K562 (cell line): ENCODE measurements around the gene PLCB1. TPM values are rescaled to one million over a fixed set of nuclear protein-coding genes. Genes with fewer than 3 reads are reported as not detected.

Experiments used
- ATAC-seq: fragments of 200-7000 bp; cut with Tn5 transposase; 3 replicates; pipeline ENCODE4 v1.9.1; 2020; ENCODE audit warnings: moderate library complexity
- BruUV-seq: library from RNA; stranded (reverse); fragments of 400-500 nt; replicated peaks from 2 replicates; lab custom pipeline; 2021; lab: Mats Ljungman, UMichigan
- CTCF ChIA-PET: fragments of 300-600 bp; formaldehyde crosslinking; extraction: SDS; loops from one replicate; lab custom pipeline; 2021; ENCODE audit warnings: low intra/inter-chr PET ratio; lab: Yijun Ruan, JAX
- POLR2A ChIA-PET: fragments of 300-600, 350-650 bp; sonication (Branson Sonifier 250); formaldehyde crosslinking; extraction: SDS; loops from one replicate; lab custom pipeline; 2021; ENCODE audit warnings: antibody characterized with exemption, inconsistent platforms; lab: Yijun Ruan, JAX
- DNase-seq, 4 experiments: peaks; one replicate each; pipeline versions ENCODE4 v3.0.0 to v3.0.0-alpha.2; 2011 to 2018; ENCODE audit warnings: low spot score in 3 of 4, mixed read lengths in 3 of 4; ENCODE audit errors: extremely low read depth in 1 of 4
- FAIRE-seq: peaks from 2 replicates; lab custom pipeline; 2011; peaks lifted over from hg19 to GRCh38; lab: Jason Lieb, UNC
- H2AFZ ChIP-seq: 2 replicates; pipeline ENCODE4 v1.6.0; 2011; ENCODE audit warnings: low read depth, low read length, control low read depth, inconsistent platforms
- H3K27ac ChIP-seq: fragments of 200-600 bp; 3 replicates; pipeline ENCODE4 v1.8.0; 2011; ENCODE audit warnings: low read depth, mild to moderate bottlenecking, control low read depth, inconsistent platforms, low read length, moderate library complexity, mixed read lengths; ENCODE audit errors: extremely low read depth
- H3K27me3 ChIP-seq, 2 experiments: fragments of 300-600 bp in 1 of 2; 2 replicates in 1 of 2; 3 replicates in 1 of 2; pipeline versions ENCODE4 v1.6.0 to v1.8.0; 2011; ENCODE audit warnings: inconsistent platforms in 2 of 2, low read length in 2 of 2, mild to moderate bottlenecking in 1 of 2, mixed read lengths in 1 of 2, moderate library complexity in 1 of 2; ENCODE audit not compliant: control insufficient read depth in 2 of 2, insufficient read depth in 2 of 2
- H3K36me3 ChIP-seq: fragments of 300-600 bp; 3 replicates; pipeline ENCODE4 v1.8.0; 2011; ENCODE audit warnings: mild to moderate bottlenecking, low read length, inconsistent platforms; ENCODE audit not compliant: control insufficient read depth, insufficient read depth
- H3K4me1 ChIP-seq, 2 experiments: fragments of 200-600 bp in 1 of 2; replicated peaks in 1 of 2; 2 replicates in 1 of 2; 3 replicates in 1 of 2; pipeline versions ENCODE4 v1.5.1 to v1.8.0; 2011; ENCODE audit warnings: inconsistent platforms in 2 of 2, low read length in 2 of 2, mild to moderate bottlenecking in 1 of 2, mixed read lengths in 1 of 2, moderate library complexity in 1 of 2; ENCODE audit not compliant: control insufficient read depth in 2 of 2, insufficient read depth in 2 of 2
- H3K4me2 ChIP-seq: 2 replicates; pipeline ENCODE4 v1.6.1; 2011; ENCODE audit warnings: low read length, control low read depth, inconsistent platforms, mixed read lengths; ENCODE audit not compliant: insufficient read depth
- H3K4me3 ChIP-seq: fragments of 200-600 bp; sonication (generic), shearing (Covaris generic); 2 replicates; pipeline ENCODE4 v1.5.1; 2016; ENCODE audit warnings: control low read depth, inconsistent platforms
- H3K79me2 ChIP-seq: fragments of 200-600 bp; 3 replicates; pipeline ENCODE4 v1.8.0; 2011; ENCODE audit warnings: low read length, inconsistent platforms; ENCODE audit not compliant: control insufficient read depth, insufficient read depth
- H3K9ac ChIP-seq, 2 experiments: 2 replicates each; pipeline versions ENCODE4 v1.6.0 to v1.6.1; 2011; ENCODE audit warnings: low read depth in 2 of 2, low read length in 2 of 2, control low read depth in 1 of 2, inconsistent platforms in 1 of 2, mild to moderate bottlenecking in 1 of 2, mixed read lengths in 1 of 2; ENCODE audit not compliant: insufficient read depth in 1 of 2
- H3K9me1 ChIP-seq: one replicate; pipeline ENCODE4 v1.6.0; 2011; ENCODE audit warnings: inconsistent platforms, mild to moderate bottlenecking, low read length, moderate library complexity; ENCODE audit not compliant: control insufficient read depth, insufficient read depth
- H3K9me3 ChIP-seq: replicated peaks from 2 replicates; pipeline ENCODE4 v1.5.1; 2011; ENCODE audit warnings: low read depth, low read length, inconsistent platforms; ENCODE audit not compliant: control insufficient read depth, insufficient read depth
- H4K20me1 ChIP-seq: replicated peaks from 2 replicates; pipeline ENCODE4 v1.6.1; 2011; ENCODE audit warnings: low read length, inconsistent platforms, mixed read lengths; ENCODE audit not compliant: control insufficient read depth, insufficient read depth
- CBFA2T2 ChIP-seq: fragments of 450-650 bp; conservative IDR thresholded peaks from 2 replicates; pipeline ENCODE4 v1.6.1; 2017; ENCODE audit warnings: mild to moderate bottlenecking
- MTA3 ChIP-seq: fragments of 450-650 bp; formaldehyde crosslinking; IDR thresholded peaks from 2 replicates; pipeline ENCODE4 v1.6.1; 2017; ENCODE audit warnings: mild to moderate bottlenecking, borderline replicate concordance
- PHF8 ChIP-seq: fragments of 200-600 bp; sonication (generic); IDR thresholded peaks from 2 replicates; pipeline ENCODE4 v1.6.1; 2012; ENCODE audit warnings: mixed run types, mild to moderate bottlenecking, inconsistent platforms, low read length, moderate library complexity, borderline replicate concordance
- POU5F1 ChIP-seq: fragments of 150-350 bp; IDR thresholded peaks from 2 replicates; pipeline ENCODE4 v1.6.1; 2014; ENCODE audit warnings: borderline replicate concordance, low read length, low read depth, mild to moderate bottlenecking; ENCODE audit not compliant: partially characterized antibody
- RERE ChIP-seq: sonication (generic); formaldehyde crosslinking; IDR thresholded peaks from 2 replicates; pipeline ENCODE4 v1.8.0; 2023; ENCODE audit warnings: missing genetic modification reagents, mild to moderate bottlenecking, borderline replicate concordance
- WGBS: fragments of 100-300 bp; shearing (Covaris generic); methylation state at CpG from one replicate; pipeline ENCODE4 v1.1.6; 2016; ENCODE audit warnings: low coverage, mixed read lengths; ENCODE audit not compliant: insufficient coverage; ENCODE audit errors: missing lambda C conversion rate; 5-methylcytosine and 5-hydroxymethylcytosine counted together
- in situ Hi-C: fragments of 300-500 bp; cut with MboI; formaldehyde crosslinking; loops from 4 replicates; pipeline ENCODE4 v1.15.0; 2018; ENCODE audit warnings: inconsistent platforms, mixed read lengths
- intact Hi-C: fragments of 100-400 bp; cut with micrococcal nuclease; formaldehyde crosslinking; loops from 2 replicates; pipeline ENCODE4 v1.14.2; 2022
- polyA plus RNA-seq, 8 experiments: library from polyadenylated mRNA; depleted of rRNA in 4 of 8; stranded (reverse) in 5 of 8; unstranded in 3 of 8; fragments of >200 nt; fragmentation: Nextera tagmentation in 2 of 8; fragmentation: Illumina TruSeq in 1 of 8; extraction: Ambion mirVana in 2 of 8; extraction: Trizol in 1 of 8; gene quantifications; 2 replicates each; pipeline versions ENCODE4 v1.2.1 to v1.2.3, GENCODE V29; 2011 to 2014; ENCODE audit warnings: inconsistent platforms in 1 of 8, missing spikeins in 1 of 8
- total RNA-seq, 7 experiments: library from RNA; depleted of rRNA in 6 of 7; stranded (reverse); fragments of >200 nt in 6 of 7; fragmentation: Illumina TruSeq in 2 of 7; extraction: Trizol in 2 of 7; gene quantifications; 2 replicates each; pipeline versions ENCODE4 v1.2.1 to v1.2.3, GENCODE V29; 2011 to 2021; ENCODE audit warnings: low replicate concordance in 1 of 7
- TF ChIP-seq, protein P1 (sequence below): fragments of 450-650 bp; conservative IDR thresholded peaks from 2 replicates; pipeline ENCODE4 v1.6.1; 2016; ENCODE audit warnings: missing genetic modification characterization, low read depth, mild to moderate bottlenecking, missing compliant biosample characterization, moderate library complexity
- TF ChIP-seq, protein P2 (sequence below), 2 experiments: fragments of 450-650 bp in 1 of 2; sonication (generic) in 1 of 2; formaldehyde crosslinking in 1 of 2; IDR thresholded peaks in 1 of 2; conservative IDR thresholded peaks in 1 of 2; 2 replicates each; pipeline versions ENCODE4 v1.6.1 to v1.8.1; 2016 to 2023; ENCODE audit warnings: mild to moderate bottlenecking in 2 of 2, moderate library complexity in 2 of 2, inconsistent platforms in 1 of 2, missing genetic modification reagents in 1 of 2

The PLCB1 gene
- total and polyA plus RNA-seq, 9 of the 15 experiments (the other 6 are each of a cell fraction or from before 2014, with no cell fraction given): 0.34 to 3.1 (median 1.3) TPM

- no peaks in the 10 kb centered on the region for H3K79me2 ChIP-seq
- no peaks in the 10 kb centered on the region for H3K9me3 ChIP-seq
- H3K4me2 ChIP-seq: no peak overlapping the region
- H3K27ac ChIP-seq: no peak overlapping the region
- no peak for ATAC-seq
- CTCF ChIA-PET: no interaction called here
- no peaks in the 10 kb centered on the region for H3K27me3 ChIP-seq
- no peak for FAIRE-seq
- no peaks in the 10 kb centered on the region for H3K4me1 ChIP-seq
- BruUV-seq: no TSS peak
- no peaks in the 10 kb centered on the region for H4K20me1 ChIP-seq
- WGBS: 3% methylated on average over 9 of the region's 11 CpGs
- H2AFZ ChIP-seq: no peak overlapping the region
- DNase-seq: no peak
- POLR2A ChIA-PET: no interaction called here
- no peaks in the 10 kb centered on the region for H3K36me3 ChIP-seq
- intact Hi-C loops: no loop called here
- in situ Hi-C loops: no loop called here
- H3K9ac ChIP-seq: no peak overlapping the region
- TF ChIP-seq, protein P1, sequence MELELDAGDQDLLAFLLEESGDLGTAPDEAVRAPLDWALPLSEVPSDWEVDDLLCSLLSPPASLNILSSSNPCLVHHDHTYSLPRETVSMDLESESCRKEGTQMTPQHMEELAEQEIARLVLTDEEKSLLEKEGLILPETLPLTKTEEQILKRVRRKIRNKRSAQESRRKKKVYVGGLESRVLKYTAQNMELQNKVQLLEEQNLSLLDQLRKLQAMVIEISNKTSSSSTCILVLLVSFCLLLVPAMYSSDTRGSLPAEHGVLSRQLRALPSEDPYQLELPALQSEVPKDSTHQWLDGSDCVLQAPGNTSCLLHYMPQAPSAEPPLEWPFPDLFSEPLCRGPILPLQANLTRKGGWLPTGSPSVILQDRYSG (tag): no peak
- no peak for TF ChIP-seq CBFA2T2
- TF ChIP-seq PHF8: no peak
- TF ChIP-seq, protein P2, sequence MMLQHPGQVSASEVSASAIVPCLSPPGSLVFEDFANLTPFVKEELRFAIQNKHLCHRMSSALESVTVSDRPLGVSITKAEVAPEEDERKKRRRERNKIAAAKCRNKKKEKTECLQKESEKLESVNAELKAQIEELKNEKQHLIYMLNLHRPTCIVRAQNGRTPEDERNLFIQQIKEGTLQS (IDR thresholded peaks at IDR 0.05): no peak
- TF ChIP-seq, protein P2 (CRISPR knock-in tag; conservative IDR thresholded peaks at IDR 0.05): no peak
- TF ChIP-seq POU5F1: no peak
- no peak for TF ChIP-seq RERE (CRISPR knock-in tag)
- TF ChIP-seq MTA3: no peak
- H3K9me1 ChIP-seq: no peaks in the 10 kb centered on the region
- no peak overlapping the region for H3K4me3 ChIP-seq
Measured at GRCh38 chr20:8431538-8432434, 299.7 kb downstream of the PLCB1 start.
